ENCODE results near the gene KIF18B.

The KIF18B gene

DNA sequence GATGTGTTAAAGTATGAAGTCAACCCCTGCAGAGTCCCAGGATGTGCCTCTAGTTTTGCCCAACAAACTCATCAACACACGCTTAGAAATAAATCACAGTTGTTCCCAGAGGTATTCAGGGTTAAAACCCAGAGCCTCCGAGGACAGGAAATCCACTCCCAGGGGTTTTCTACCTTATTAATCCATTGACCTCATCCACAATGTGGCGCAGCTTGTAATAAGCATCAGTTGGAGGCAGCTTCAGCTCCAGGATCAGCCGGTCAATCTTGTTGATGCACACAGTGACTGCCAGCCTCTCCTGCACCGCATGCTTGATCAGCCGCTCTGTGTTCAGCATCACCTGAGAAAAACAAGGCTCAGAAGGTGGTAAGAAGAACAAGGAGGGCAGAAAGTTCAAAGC is 71.8 kb downstream of the KIF18B start:
- DNase-seq (ENCODE audit: low read depth, low spot score): no peak

Measured in smooth muscle cell of the brain vasculature (primary cell).